Stimulated activated CD4-positive, alpha-beta T cell treated with anti-CD3 and anti-CD28 coated beads, Interleukin-2, amount 100 ng/mL, for 48 hours (primary cell): ENCODE results near the gene ALDOA.
A peak's percentile ranks its signal among the peaks of the same experiment; 100 is the strongest.

ENCODE experiments used
- DNase-seq, 2 donors: peaks; one replicate each; pipeline ENCODE4 v3.0.0-alpha.2; 2020

ALDOA gene

GRCh38 chr16:30070490-30070889 lies 4.9 kb downstream of the ALDOA start:
- no peak for DNase-seq

- DNase-seq = peak; percentile 81 to 88
These were observed 10.1 kb downstream of the ALDOA start, which contains the start of gene PPP4C for GRCh38 chr16:30075503-30076275. Gene PPP4C (plus strand): TSS chr16:30075994. CDS start chr16:30076378, 384 bp downstream.

- no peak for DNase-seq
These were observed 10.8 kb downstream of the ALDOA start for GRCh38 chr16:30076276-30076791.

- no peak for DNase-seq
These were observed 12.1 kb downstream of the ALDOA start for GRCh38 chr16:30077656-30078055.

GRCh38 chr16:30078744-30079143 lies 13.2 kb downstream of the ALDOA start:
- no peak for DNase-seq

- no peak for DNase-seq
These were observed 13.9 kb downstream of the ALDOA start for GRCh38 chr16:30079480-30079879.

- DNase-seq = no peak
These were observed 17.1 kb downstream of the ALDOA start for GRCh38 chr16:30082545-30083090.

- DNase-seq = no peak
These were observed 17.9 kb downstream of the ALDOA start for GRCh38 chr16:30083216-30084055.

- DNase-seq = no peak
These were observed 18.7 kb downstream of the ALDOA start for GRCh38 chr16:30084096-30084815.

GRCh38 chr16:30084816-30085159 lies 19.2 kb downstream of the ALDOA start:
- no peak for DNase-seq

- DNase-seq = no peak
These were observed 19.7 kb downstream of the ALDOA start for GRCh38 chr16:30085247-30085646.

GRCh38 chr16:30085820-30086219 lies 20.3 kb downstream of the ALDOA start:
- DNase-seq = no peak

GRCh38 chr16:30086291-30087140 lies 21.0 kb downstream of the ALDOA start:
- no peak for DNase-seq

GRCh38 chr16:30087181-30087898 lies 21.8 kb downstream of the ALDOA start:
- no peak for DNase-seq

GRCh38 chr16:30088237-30088831 lies 22.8 kb downstream of the ALDOA start:
- no peak for DNase-seq

GRCh38 chr16:30088832-30089624 lies 23.5 kb downstream of the ALDOA start:
- no peak for DNase-seq

- no peak for DNase-seq
These were observed 25.2 kb downstream of the ALDOA start for GRCh38 chr16:30090610-30091331.

GRCh38 chr16:30091474-30092372 lies 26.2 kb downstream of the ALDOA start, which contains the start of gene TBX6:
Gene TBX6 (minus strand): TSS chr16:30091924. CDS start chr16:30091193, 731 bp downstream.
- DNase-seq = peak; percentile 91 to 96
